ENCODE data around the gene GDF15.
"Not testable (repeated sequence)": the region's sequence is repeated elsewhere in the genome, so short reads cannot be mapped to it uniquely, and the experiment has no call there.

Gene GDF15

GRCh38 chr19:18363787-18364186 lies 22.2 kb upstream of the GDF15 start:
- in situ Hi-C loops (cut with MboI; ENCODE audit: low sequenced_read_pairs), result no loop called here

- in situ Hi-C loops (cut with MboI; ENCODE audit: low sequenced_read_pairs), result not testable (repeated sequence)
Observed at GRCh38 chr19:18364277-18364825, 21.6 kb upstream of the GDF15 start.

- in situ Hi-C loops (cut with MboI; ENCODE audit: low sequenced_read_pairs), result no loop called here
Observed at GRCh38 chr19:18364826-18365528, 21.0 kb upstream of the GDF15 start.

GRCh38 chr19:18366021-18366435 lies 19.9 kb upstream of the GDF15 start:
- in situ Hi-C loops (cut with MboI; ENCODE audit: low sequenced_read_pairs), result no loop called here

- in situ Hi-C loops (cut with MboI; ENCODE audit: low sequenced_read_pairs), result no loop called here
Observed at GRCh38 chr19:18368504-18369222, 17.3 kb upstream of the GDF15 start.

GRCh38 chr19:18373407-18373891 lies 12.5 kb upstream of the GDF15 start:
- in situ Hi-C loops (cut with MboI; ENCODE audit: low sequenced_read_pairs), result no loop called here

- in situ Hi-C loops (cut with MboI; ENCODE audit: low sequenced_read_pairs), result no loop called here
Observed at GRCh38 chr19:18373892-18374629, 11.9 kb upstream of the GDF15 start.

GRCh38 chr19:18377026-18377425 lies 8.9 kb upstream of the GDF15 start:
- in situ Hi-C loops (cut with MboI; ENCODE audit: low sequenced_read_pairs), result no loop called here

GRCh38 chr19:18379803-18380747 lies 5.9 kb upstream of the GDF15 start:
- in situ Hi-C loops (cut with MboI; ENCODE audit: low sequenced_read_pairs), result no loop called here

- in situ Hi-C loops (cut with MboI; ENCODE audit: low sequenced_read_pairs), result no loop called here
Observed at GRCh38 chr19:18380843-18381242, 5.1 kb upstream of the GDF15 start.

- in situ Hi-C loops (cut with MboI; ENCODE audit: low sequenced_read_pairs), result not testable (repeated sequence)
Observed at GRCh38 chr19:18383622-18384021, 2.3 kb upstream of the GDF15 start.

GRCh38 chr19:18384775-18385174 lies 1.2 kb upstream of the GDF15 start:
- in situ Hi-C loops (cut with MboI; ENCODE audit: low sequenced_read_pairs), result no loop called here

GRCh38 chr19:18385359-18385674 lies 641 bp upstream of the GDF15 start:
- in situ Hi-C loops (cut with MboI; ENCODE audit: low sequenced_read_pairs), result no loop called here

GRCh38 chr19:18386543-18387271 lies 749 bp downstream of the GDF15 start:
- in situ Hi-C loops (cut with MboI; ENCODE audit: low sequenced_read_pairs), result no loop called here

GRCh38 chr19:18388100-18388959 lies 2.4 kb downstream of the GDF15 start:
- in situ Hi-C loops (cut with MboI; ENCODE audit: low sequenced_read_pairs), result no loop called here

GRCh38 chr19:18388960-18389725 lies 3.2 kb downstream of the GDF15 start:
- in situ Hi-C loops (cut with MboI; ENCODE audit: low sequenced_read_pairs), result no loop called here

- in situ Hi-C loops (cut with MboI; ENCODE audit: low sequenced_read_pairs), result no loop called here
Observed at GRCh38 chr19:18389726-18390064, 3.7 kb downstream of the GDF15 start.

Measured in HL-60/S4 treated with retinoic acid at 250 ng/mL for 4 days and 3 days (cell line).